GM18498 (cell line): ENCODE data around the gene MESP2.

Experiments used
- ATAC-seq: cut with Tn5 transposase; IDR thresholded peaks from one replicate; pipeline ENCODE4 v1.9.1; 2021; ENCODE audit warnings: mild to moderate bottlenecking, moderate library complexity; ENCODE audit not compliant: unreplicated experiment

Gene MESP2

DNA sequence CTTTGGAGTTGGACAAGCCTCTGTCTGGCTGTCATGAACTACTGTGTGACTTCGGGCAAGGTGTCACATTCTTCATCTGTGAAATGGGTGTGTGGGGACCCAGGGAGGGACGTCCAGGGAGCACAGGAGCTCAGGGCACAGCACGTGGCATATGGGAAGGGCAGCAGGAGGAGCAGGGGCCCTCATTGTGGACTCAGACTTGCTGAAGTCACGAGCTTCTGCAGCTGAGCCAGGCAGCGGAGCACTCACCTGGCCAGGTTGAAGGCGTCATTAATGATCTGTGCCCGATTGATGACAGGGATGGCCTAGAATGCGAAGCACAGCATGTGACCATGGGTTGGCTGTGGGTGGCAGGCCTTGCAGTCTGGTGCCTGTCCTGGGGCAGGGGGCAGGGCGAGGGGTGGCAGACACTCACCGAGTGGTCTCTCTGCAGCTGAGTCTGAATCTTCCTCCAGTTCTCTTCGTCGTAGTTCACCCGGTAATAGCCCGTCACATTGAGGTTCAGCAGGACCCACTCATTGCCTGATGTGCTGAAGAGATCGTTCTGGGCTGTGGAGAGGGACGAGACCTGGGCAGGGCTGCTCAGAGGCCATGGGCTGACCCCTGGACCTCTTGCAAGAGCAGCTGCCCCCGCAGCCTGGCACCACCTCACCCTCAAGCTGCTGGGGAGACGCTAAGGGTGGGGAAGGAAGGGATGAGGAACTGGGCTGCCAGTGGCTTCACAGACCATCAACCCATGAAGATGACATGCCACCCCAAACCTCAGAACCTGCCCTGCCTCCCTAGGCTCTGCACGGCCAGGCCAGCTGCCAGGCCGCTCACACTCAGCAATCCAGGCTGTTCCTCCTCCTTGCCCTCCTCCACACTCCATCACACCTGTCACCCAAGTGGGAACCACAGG lies 23.1 kb downstream of the MESP2 start:
- no peak for ATAC-seq

DNA sequence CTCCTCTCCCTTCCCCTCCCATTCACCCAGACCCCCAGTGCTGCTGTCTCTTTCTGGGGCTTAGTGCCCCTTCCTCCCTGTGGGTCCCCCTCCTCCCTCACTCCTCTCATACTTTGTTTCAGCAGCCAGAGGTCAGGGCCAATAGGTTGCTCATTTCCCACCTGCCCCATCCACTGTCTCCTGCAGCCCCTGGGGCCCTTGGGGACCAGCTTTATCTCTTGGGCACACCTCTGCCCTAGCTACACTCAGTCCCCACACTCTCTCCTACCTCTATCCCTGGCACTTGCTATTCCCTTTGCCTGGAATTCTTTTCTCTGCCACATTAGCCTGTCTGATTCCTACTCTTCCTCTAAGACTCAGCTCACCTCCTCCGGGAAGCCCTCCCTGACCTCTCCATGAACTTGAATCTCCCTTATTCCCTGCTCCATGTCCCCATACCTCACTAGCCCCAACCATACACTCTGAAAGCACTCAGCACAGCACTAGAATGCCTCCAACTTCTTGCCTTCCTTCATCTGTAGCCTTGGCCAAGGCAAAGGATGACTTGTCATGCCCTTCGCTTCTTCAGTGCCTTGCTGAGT lies 23.9 kb downstream of the MESP2 start:
- no peak for ATAC-seq

DNA sequence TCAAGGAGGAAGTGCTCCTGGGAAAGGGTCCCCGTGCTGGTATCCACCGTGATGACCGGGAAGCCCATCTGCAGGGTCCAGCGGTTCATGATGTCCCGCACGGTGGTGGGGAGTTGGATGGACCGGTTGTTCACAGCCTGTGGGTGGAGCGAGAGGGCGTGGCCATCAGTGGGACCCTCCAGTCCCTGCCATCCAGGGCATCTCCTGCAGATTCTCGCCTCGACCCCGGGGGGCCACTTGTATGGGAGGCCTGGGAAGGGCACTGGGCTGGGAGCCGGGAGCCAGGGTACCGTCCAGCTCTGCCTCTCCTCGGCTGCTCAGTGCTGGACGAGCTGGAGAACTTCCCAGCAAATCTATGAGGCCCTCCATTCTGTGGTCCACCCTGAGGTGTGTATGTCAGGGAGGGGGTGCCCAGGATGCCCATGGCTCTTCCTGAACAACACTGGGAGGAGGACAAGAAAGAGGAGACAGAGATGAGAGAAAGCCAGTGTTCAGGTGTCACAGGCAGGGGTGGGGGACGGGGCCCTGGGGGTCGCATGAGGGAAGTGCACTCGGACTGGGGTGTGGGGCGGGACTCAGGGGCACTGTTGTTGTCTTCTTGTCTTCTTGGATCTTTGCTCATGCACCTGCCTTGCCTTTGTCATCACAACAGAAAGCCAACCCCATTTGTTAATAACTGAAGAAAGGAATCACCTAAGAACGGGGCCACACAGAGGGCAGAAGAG lies 25.5 kb downstream of the MESP2 start:
- ATAC-seq: no peak

DNA sequence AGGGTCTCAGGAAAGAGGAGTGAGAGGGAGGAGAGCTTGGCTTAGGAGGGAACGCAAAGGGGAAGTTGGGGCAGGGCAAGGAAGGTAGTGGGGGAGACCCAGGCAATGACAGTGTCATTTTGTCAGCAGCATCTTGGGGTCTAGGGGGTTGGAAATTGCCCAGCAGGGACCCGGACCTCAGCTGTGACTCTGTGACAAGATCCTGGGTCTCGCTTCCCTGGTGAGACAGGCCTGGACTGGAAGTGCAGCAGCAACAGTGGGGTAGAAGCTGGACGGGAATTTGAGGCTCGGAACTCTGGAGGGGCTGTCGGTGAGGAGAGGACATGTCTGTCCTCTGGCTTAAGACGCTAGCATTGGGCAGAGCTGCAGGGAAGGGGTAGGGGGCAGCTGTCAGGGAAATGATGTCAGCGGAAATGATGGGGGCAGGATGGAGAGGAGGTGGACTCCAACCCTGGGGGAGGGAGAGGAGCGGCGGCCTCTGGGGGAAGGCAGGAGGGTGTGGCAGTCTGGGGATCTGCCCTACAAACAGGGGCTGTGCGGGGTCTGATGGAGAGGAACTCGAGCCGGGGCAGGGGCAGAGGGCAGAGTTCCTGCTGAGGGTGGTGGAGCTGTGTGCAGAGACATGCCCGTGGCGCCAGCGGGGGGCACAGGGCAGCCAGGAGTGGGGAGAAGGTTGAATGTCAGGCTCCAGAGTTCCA lies 26.2 kb downstream of the MESP2 start:
- ATAC-seq: no peak

DNA sequence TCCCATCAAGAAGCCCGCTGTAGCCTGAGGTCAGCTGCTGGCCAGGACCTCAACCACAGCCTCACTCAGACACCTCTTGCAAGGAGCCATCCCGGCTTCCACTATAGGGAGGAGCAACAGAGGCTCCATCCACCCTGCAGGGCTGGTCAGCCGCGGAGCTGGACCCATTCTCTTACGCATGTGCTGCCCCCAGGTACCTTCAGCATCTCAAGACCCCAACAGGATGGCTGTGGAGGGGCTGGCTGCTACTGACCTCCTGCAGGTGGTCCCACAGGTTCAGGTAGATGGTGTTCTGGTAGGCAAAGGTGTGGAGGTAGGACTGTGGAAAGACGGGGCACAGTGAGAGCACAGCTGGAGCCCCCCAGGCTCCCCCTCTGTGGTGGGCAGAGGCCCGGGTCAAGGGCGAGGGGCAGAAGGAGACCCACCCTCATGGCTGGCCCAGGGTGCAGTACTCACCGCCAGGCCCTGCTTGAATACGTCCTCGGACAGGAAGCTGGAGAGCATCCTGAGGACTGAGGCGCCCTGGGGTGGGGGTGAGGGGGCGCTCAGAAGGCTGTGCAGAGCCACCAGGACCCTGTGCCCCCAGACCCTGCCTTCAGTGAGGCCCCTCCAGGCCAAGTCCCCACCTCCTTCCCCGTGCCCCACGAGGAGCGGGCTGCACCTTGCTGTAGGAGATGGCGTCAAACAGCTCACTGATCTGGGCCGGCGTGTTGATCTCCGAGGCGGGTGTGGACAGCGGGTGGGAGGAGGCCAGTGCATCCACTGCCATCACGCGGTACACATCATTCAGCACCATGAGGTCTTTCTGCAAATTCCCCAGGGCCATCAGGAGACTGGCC lies 27.1 kb downstream of the MESP2 start:
- no peak for ATAC-seq

DNA sequence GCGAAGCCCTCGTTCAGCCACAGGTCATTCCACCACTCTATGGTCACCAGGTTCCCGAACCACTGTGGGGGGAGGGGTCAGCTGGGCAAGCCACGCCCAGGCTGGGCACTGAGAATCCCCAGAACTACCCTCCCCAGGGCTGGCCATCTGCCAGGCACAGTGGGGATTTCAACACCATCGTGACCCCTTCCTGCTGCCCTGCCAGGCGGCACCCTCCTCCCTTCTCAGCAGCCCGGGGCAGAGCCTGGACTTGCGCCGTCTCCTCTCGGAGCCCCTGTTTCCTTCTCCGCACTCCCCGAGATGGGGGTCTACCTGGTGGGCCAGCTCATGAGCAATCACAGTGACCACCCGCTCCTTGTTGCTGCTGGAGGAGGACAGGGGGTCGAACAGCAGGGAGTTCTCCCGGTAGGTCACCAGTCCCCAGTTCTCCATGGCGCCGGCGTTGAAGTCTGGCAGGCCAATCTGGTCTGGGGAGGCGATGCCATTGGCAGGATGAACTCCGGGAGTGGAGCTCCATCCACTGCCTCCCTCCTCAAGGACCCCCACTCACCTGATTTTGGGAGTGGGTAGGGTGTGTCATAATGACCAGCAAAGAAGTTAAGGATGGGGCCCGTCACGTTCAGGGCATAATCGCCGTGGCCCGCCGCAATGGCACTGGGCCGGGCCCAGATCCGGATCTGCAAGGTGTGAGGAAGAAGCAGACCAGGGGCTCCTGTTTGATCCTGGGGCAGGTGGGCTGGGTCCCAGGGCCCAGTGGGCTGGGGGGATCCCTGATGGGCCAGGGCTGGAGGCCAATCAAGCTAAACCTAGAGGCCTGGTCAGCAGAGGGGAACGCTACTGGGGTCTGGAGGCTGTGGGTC lies 28.0 kb downstream of the MESP2 start:
- ATAC-seq: no peak

DNA sequence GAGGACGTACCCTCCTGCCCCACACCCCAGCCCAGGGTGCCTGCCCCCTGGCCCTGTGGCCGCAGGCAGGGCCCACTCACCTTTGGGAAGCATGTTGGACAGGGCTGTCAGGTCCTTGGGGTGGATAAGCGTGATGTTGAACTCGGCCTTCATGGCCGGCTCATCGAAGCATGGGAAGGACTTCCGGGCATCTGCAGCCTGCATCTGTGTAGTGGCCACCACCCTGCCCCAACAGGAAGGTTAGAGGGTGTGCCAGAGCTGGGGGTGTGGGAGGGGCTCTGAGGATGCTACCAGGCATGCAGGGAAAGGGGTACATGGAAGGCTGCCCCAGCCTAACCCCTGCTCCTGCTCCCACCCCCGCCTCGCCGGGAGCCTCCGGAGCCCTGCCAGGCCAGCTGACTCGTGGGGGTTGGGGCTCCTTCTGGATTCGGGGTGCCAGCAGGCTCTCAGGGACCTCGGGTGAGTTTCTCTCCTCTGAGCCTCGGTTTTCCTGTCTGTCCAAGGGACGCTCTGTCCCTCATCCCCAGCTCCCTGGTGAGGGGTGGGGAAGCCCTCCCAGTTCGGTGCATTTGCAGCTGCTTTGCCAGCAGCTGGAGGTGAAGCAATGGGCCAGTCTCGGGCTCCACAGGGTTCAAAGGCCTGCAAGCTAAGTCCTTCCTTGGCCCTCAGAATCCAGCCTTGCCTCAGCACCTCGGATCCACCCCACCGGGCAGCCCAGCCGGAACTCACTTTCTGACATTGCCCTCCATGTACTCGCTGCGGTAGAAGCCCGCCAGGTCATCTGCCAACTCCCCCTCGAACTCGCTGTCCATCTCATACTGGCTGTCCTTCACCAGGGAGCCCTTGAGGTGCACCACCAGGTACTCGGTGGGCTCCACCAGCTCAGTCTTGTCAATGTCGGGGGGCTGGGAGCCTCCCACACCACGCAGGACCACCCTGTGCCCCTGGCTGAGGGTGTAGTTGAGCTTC lies 29.4 kb downstream of the MESP2 start:
- no peak for ATAC-seq

DNA sequence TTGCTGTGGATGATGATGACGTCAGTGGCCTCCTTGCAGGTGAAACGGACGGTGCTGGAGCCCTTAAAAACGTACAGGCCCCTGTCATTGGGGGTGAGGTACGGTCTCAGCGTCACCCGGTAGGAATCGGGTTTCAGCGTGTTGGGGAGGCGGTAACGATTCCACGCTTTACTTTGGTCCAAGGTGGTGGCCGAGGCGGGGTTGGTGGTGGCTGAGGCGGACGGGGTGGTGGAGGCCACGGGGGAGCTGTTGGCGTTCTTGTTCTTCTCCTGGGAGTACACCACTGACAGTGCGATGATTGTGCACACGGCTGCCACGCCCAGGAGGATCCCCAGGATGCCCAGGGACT lies 30.1 kb downstream of the MESP2 start:
- ATAC-seq: no peak

DNA sequence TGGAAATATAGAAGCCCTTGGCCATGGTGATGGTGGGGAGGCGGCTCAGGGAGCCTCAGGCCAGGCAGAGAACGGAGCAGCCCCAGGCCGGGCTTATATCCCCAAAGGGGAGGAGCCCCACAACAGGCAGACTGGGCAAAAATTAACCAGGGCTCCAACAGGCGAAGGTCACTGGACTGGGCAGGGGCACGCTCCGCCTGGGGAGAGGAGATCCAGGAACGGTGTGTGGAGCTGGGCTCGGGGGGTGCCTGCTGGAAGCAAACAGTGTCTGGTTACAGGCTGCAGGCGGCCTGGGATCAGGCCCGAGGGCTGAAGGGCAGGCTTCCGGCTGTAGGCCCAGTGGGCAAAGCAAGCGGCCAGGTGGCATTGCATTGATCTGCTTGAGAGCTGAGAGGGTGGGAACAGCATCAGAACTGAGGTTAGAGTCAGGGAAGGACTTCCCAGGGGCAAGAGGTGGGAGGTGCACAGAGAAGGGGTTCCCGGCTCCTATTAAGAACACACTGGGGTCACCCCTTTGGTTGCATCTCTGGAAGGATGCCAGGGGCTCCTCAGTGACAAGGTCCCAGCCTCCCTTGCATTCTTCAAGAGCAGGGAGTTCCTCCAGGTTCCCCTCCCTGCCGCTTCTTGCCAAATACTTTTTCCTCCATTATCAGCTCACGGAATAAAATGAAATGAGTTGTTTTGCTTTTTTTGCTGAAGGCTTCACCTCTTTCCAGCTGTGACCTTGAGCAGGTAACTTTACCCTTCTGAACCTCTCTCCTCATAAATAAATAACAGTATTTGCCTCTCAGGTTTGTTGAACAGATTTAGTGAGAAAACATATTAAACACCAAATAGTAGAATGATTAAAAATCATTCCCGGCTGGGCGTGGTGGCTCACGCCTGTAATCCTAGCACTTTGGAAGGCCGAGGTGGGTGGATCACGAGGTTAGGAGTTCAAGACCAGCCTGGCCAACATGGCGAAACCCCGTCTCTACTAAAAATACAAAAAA lies 30.7 kb downstream of the MESP2 start:
- ATAC-seq: no peak

DNA sequence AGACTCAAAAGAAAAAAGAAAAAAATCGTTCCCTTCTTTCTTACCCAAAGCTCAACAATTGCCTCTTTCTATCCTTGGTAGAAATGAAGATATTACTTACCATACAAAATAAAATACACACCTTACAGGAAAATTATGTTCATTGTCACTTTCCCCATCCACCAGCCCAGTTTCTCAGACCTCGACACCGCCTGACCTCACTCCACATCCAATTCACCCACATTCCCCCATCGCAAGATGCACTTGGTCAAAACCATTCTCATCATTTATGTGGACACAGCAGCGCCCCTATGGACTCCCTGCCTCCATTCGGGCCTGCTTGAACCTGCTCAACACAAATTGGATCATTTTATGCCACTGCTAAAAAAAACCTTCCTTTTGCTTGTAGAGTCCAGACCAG lies 31.6 kb downstream of the MESP2 start:
- no peak for ATAC-seq

DNA sequence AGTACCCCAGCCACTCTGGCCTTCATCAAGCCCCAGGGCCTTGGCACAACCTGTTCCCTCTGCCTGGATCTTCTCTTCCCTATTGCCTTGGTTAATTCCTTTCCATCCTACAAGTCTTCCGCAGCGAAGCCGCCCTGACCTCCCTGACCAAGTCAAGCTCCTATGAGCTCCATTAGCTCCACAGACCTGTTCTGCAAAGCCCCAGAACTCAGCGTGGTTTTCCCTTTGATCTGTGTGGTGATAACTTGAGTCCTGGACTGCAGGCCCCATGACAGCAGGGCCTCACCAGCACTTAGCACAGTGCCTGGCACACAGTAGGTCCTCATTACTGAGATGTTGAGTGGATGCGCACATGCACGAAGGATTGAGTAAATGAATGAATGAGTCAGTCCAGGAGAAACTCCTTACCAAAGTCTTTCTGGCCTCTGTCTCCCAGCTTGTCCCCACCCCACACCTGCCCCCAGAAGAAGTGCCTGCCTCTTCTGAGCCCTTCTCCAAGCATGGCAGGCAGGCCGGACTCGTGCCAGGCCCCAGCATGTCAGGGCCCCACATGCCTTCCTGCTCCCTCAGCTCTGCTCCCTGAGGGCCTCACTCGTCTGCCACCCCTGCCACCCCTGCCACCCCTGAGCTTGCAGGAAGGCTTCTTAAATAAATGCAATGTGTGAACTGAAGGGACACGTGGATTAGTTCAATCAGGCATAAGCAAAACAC lies 32.2 kb downstream of the MESP2 start:
- no peak for ATAC-seq

DNA sequence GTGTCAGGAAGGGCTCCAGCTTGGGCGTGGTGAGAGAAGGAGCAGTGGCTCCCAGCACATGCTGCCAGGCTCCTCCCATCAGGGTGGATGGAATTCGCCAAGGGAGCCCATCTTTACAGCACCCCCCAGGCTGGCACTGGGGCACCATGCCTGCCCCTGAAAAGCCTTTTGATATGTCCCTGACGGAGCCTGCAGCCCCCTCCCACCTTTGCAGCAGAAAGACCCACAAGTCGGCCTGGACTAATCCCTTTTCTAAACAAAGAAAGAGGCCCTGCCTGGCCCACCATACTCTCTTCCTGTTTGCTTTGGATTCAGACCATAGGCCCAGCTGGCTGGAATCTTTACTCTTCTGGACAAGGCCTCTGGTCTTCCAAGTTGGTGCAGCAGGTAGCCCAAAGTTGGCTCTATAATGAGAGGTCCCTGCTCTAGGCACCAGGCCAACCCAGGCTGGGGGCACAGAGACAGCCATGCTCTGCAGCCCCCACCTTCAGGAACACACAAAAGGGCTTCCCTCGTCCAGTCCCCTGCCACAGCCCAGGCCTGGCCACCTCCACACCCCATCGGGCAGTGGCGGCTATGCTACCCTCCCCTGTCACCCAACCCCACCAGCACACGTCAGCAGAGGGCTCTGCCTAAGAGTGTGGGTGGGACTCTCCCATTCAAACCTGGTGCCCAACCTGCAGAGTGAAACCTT lies 33.1 kb downstream of the MESP2 start:
- ATAC-seq: no peak

DNA sequence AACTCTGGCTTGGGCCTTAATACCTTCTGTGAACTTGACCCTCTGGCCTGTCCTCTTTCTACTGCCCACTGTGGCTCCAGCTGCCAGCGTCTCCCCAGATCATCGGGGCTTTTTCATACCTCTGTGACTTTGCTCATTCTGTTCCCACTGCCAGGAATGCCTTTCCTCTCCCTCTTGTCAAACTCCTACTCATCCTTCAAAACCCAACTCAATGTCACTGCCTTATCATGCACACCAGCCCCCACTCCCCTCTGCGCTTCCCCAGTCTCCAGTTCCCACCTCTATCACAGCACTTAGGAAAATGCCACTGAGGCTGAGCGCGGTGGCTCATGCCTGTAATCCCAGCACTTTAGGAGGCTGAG lies 33.6 kb downstream of the MESP2 start:
- no peak for ATAC-seq

DNA sequence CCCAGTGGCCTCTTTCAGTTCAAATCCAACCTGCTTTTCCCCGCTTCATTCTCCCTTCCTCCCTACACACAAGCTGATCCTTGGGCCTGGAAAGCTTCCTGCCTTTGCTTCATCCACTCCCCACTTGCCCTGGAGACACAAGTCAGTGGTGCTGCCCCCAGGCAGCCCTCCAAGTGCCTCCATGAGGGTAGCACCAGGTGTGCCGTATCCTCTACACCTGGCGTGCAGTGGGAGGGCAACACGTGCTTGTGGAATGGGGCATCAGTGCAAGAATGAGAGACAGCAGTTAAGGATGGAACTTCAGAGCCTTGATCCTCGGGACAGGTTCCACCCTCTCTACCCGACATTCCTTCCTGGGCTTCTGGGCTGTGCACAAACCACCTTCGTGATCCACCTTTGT lies 34.7 kb downstream of the MESP2 start:
- no peak for ATAC-seq

DNA sequence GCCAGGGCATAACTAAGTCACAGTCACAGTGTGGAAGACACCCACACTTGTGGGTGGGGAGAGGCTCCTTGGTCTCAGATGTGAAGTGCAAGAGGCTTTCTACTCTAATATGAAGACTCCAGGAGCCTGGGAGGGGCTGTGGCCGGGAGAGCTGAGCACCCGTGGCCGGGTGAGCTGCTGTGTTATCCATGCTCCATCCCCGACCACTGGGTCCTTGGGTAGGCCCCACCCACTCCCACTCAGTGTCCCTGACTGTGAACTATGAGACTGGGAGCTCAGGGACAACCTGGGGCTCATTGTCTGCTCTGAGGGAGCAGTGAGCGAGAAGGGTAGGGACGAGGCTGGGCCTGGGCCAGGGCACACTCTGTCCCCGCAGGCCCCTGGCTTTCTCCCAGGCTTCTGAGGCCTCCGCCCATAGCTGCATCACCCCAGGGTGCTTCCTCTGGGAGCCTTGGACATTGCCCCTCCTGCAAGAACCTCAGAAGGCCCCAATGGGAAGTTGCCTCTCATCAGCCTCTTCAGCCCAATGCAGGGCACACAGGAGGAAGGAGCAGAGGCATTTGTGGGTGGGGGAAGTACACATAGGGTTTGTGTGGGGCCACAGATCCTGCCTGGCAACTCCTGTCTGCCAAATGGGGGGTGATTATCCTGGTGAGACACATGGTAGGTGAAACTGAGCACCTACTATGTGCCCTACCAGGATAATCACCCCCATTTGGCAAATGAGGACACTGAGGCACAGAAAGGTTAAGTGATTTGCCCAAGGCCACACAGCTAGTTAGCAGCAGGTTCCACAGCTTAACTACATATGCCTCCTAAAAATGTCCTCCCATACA lies 36.1 kb downstream of the MESP2 start:
- ATAC-seq: no peak
